Loucy (cell line): Measurements from ENCODE around the gene MRPL36.

Experiments
- H2AFZ ChIP-seq: fragments of 200-600 bp; sonication (generic); 2 replicates; pipeline ENCODE4 v1.6.0; 2016; ENCODE audit warnings: antibody characterized with exemption, mild to moderate bottlenecking, low read length, moderate library complexity
- H3F3A ChIP-seq: fragments of 200-600 bp; 2 replicates; pipeline ENCODE4 v1.6.0; 2016; ENCODE audit warnings: antibody characterized with exemption, low read depth, mild to moderate bottlenecking
- H3K27me3 ChIP-seq: fragments of 200-600 bp; sonication (generic); 2 replicates; pipeline ENCODE4 v1.6.1; 2014; ENCODE audit warnings: low read length, mild to moderate bottlenecking; ENCODE audit not compliant: insufficient read depth, poor library complexity, severe bottlenecking
- H3K36me3 ChIP-seq: fragments of 200-600 bp; sonication (generic); 2 replicates; pipeline ENCODE4 v1.6.1; 2016; ENCODE audit warnings: low read length; ENCODE audit not compliant: insufficient read depth
- H3K4me1 ChIP-seq: fragments of 200-600 bp; sonication (generic); 2 replicates; pipeline ENCODE4 v1.5.1; 2014; ENCODE audit warnings: low read length, mild to moderate bottlenecking; ENCODE audit not compliant: insufficient read depth, poor library complexity, severe bottlenecking
- H3K4me2 ChIP-seq: fragments of 200-600 bp; sonication (generic); 2 replicates; pipeline ENCODE4 v1.6.0; 2014; ENCODE audit warnings: antibody characterized with exemption, low read length, low read depth, mild to moderate bottlenecking; ENCODE audit not compliant: poor library complexity, severe bottlenecking
- H3K4me3 ChIP-seq: fragments of 200-600 bp; sonication (generic); 2 replicates; pipeline ENCODE4 v1.5.1; 2014; ENCODE audit warnings: low read length, mild to moderate bottlenecking, mixed read lengths; ENCODE audit not compliant: poor library complexity, severe bottlenecking
- H3K79me2 ChIP-seq: fragments of 200-600 bp; sonication (generic); 2 replicates; pipeline ENCODE4 v1.6.1; 2014; ENCODE audit warnings: low read length; ENCODE audit not compliant: insufficient read depth
- H3K9ac ChIP-seq: fragments of 200-600 bp; sonication (generic); 2 replicates; pipeline ENCODE4 v1.6.0; 2014; ENCODE audit warnings: mild to moderate bottlenecking, low read depth, low read length, moderate library complexity; ENCODE audit not compliant: poor library complexity, severe bottlenecking
- H3K9me2 ChIP-seq: fragments of 200-600 bp; sonication (generic); replicated peaks from 2 replicates; pipeline ENCODE4 v1.6.1; 2016; ENCODE audit warnings: low read depth, low read length, mixed read lengths
- H3K9me3 ChIP-seq: fragments of 200-600 bp; sonication (generic); 2 replicates; pipeline ENCODE4 v1.6.1; 2014; ENCODE audit warnings: mild to moderate bottlenecking, antibody characterized with exemption, low read length, low read depth; ENCODE audit not compliant: insufficient read depth
- H4K20me1 ChIP-seq: fragments of 200-600 bp; sonication (generic); 2 replicates; pipeline ENCODE4 v1.6.0; 2014; ENCODE audit warnings: antibody characterized with exemption, low read length, mild to moderate bottlenecking; ENCODE audit not compliant: insufficient read depth, poor library complexity, severe bottlenecking
- CTCF ChIP-seq: fragments of 200-600 bp; sonication (generic); conservative IDR thresholded peaks from 2 replicates; pipeline ENCODE4 v1.5.1; 2014; ENCODE audit warnings: mild to moderate bottlenecking, antibody characterized with exemption, low read length
- EZH2phosphoT487 ChIP-seq: fragments of 200-600 bp; IDR thresholded peaks from 2 replicates; pipeline ENCODE4 v1.6.1; 2018; ENCODE audit warnings: antibody characterized with exemption, mild to moderate bottlenecking, moderate library complexity, borderline replicate concordance

The MRPL36 gene

GRCh38 chr5:1768283-1769000, 31.2 kb downstream of the MRPL36 start:
- no peaks in the 10 kb centered on the region for H4K20me1 ChIP-seq
- no peak overlapping the region for H3K4me3 ChIP-seq
- H3K4me2 ChIP-seq: no peak overlapping the region
- no peaks in the 10 kb centered on the region for H3K79me2 ChIP-seq
- TF ChIP-seq EZH2phosphoT487 (no peak), CTCF (no peak)
- no peak overlapping the region for H2AFZ ChIP-seq
- no peak overlapping the region for H3K9ac ChIP-seq
- H3F3A ChIP-seq: no peaks in the 10 kb centered on the region
- H3K4me1 ChIP-seq: no peaks in the 10 kb centered on the region
- H3K36me3 ChIP-seq: no peaks in the 10 kb centered on the region
- H3K9me3 ChIP-seq: no peaks in the 10 kb centered on the region
- no peaks in the 10 kb centered on the region for H3K27me3 ChIP-seq
- no peaks in the 10 kb centered on the region for H3K9me2 ChIP-seq

GRCh38 chr5:1767524-1768282, 31.9 kb downstream of the MRPL36 start:
- Histone ChIP-seq H3K4me3 (no peak overlapping the region), H3K9me3 (no peaks in the 10 kb centered on the region), H3K79me2 (no peaks in the 10 kb centered on the region), H4K20me1 (no peaks in the 10 kb centered on the region), H3F3A (no peaks in the 10 kb centered on the region), H3K27me3 (no peaks in the 10 kb centered on the region), H3K36me3 (no peaks in the 10 kb centered on the region), H2AFZ (no peak overlapping the region), H3K9me2 (no peaks in the 10 kb centered on the region), H3K4me2 (no peak overlapping the region), H3K9ac (no peak overlapping the region), H3K4me1 (no peaks in the 10 kb centered on the region)
- TF ChIP-seq CTCF: no peak
- TF ChIP-seq EZH2phosphoT487: no peak

- no peaks in the 10 kb centered on the region for H3F3A ChIP-seq
- no peak overlapping the region for H3K4me3 ChIP-seq
- TF ChIP-seq EZH2phosphoT487 (no peak), CTCF (no peak)
- H3K4me2 ChIP-seq: no peak overlapping the region
- no peaks in the 10 kb centered on the region for H3K9me3 ChIP-seq
- H3K4me1 ChIP-seq: no peaks in the 10 kb centered on the region
- H4K20me1 ChIP-seq: no peaks in the 10 kb centered on the region
- H3K27me3 ChIP-seq: no peaks in the 10 kb centered on the region
- no peak overlapping the region for H2AFZ ChIP-seq
- no peaks in the 10 kb centered on the region for H3K9me2 ChIP-seq
- no peaks in the 10 kb centered on the region for H3K79me2 ChIP-seq
- no peak overlapping the region for H3K9ac ChIP-seq
- no peaks in the 10 kb centered on the region for H3K36me3 ChIP-seq
Observed at GRCh38 chr5:1765880-1766235, 33.8 kb downstream of the MRPL36 start.
